ENCODE results near the gene SLC19A1. TPM values are rescaled to one million over a fixed set of nuclear protein-coding genes. Genes with fewer than 3 reads are reported as not detected.

SLC19A1 gene
- total RNA-seq, 2 donors from 2014 or later: 4.7 to 6.1 TPM

GRCh38 chr21:45535341-45536081 is 6.7 kb downstream of the SLC19A1 start:
- ATAC-seq (ENCODE audit: insufficient number of reproducible peaks, low FRiP score, low read depth) (no peak), DNase-seq (ENCODE audit: low spot score) (no peak)
- no peak overlapping the region for H3K4me3 ChIP-seq
- no peaks in the 10 kb centered on the region for H3K4me1 ChIP-seq (ENCODE audit: control insufficient read depth in 1 of 2, low read depth in 2 of 2)
- no peaks in the 10 kb centered on the region for H3K36me3 ChIP-seq
- H3K9me3 ChIP-seq: no peaks in the 10 kb centered on the region
- TF ChIP-seq, protein P1, sequence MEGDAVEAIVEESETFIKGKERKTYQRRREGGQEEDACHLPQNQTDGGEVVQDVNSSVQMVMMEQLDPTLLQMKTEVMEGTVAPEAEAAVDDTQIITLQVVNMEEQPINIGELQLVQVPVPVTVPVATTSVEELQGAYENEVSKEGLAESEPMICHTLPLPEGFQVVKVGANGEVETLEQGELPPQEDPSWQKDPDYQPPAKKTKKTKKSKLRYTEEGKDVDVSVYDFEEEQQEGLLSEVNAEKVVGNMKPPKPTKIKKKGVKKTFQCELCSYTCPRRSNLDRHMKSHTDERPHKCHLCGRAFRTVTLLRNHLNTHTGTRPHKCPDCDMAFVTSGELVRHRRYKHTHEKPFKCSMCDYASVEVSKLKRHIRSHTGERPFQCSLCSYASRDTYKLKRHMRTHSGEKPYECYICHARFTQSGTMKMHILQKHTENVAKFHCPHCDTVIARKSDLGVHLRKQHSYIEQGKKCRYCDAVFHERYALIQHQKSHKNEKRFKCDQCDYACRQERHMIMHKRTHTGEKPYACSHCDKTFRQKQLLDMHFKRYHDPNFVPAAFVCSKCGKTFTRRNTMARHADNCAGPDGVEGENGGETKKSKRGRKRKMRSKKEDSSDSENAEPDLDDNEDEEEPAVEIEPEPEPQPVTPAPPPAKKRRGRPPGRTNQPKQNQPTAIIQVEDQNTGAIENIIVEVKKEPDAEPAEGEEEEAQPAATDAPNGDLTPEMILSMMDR (IDR thresholded peaks at IDR 0.05): no peak
- H3K27ac ChIP-seq: no peak overlapping the region
- no peaks in the 10 kb centered on the region for H3K27me3 ChIP-seq (replicated peaks; ENCODE audit: insufficient read depth)

GRCh38 chr21:45534636-45535331 is 7.5 kb downstream of the SLC19A1 start:
- TF ChIP-seq, protein P1 (IDR thresholded peaks at IDR 0.05): no peak
- no peak for DNase-seq (ENCODE audit: low spot score)
- ATAC-seq (ENCODE audit: insufficient number of reproducible peaks, low FRiP score, low read depth): no peak
- H3K27ac ChIP-seq: no peak overlapping the region
- no peaks in the 10 kb centered on the region for H3K27me3 ChIP-seq (replicated peaks; ENCODE audit: insufficient read depth)
- no peaks in the 10 kb centered on the region for H3K4me1 ChIP-seq (ENCODE audit: control insufficient read depth in 1 of 2, low read depth in 2 of 2)
- H3K36me3 ChIP-seq: no peaks in the 10 kb centered on the region
- H3K9me3 ChIP-seq: no peaks in the 10 kb centered on the region
- no peak overlapping the region for H3K4me3 ChIP-seq

DNA sequence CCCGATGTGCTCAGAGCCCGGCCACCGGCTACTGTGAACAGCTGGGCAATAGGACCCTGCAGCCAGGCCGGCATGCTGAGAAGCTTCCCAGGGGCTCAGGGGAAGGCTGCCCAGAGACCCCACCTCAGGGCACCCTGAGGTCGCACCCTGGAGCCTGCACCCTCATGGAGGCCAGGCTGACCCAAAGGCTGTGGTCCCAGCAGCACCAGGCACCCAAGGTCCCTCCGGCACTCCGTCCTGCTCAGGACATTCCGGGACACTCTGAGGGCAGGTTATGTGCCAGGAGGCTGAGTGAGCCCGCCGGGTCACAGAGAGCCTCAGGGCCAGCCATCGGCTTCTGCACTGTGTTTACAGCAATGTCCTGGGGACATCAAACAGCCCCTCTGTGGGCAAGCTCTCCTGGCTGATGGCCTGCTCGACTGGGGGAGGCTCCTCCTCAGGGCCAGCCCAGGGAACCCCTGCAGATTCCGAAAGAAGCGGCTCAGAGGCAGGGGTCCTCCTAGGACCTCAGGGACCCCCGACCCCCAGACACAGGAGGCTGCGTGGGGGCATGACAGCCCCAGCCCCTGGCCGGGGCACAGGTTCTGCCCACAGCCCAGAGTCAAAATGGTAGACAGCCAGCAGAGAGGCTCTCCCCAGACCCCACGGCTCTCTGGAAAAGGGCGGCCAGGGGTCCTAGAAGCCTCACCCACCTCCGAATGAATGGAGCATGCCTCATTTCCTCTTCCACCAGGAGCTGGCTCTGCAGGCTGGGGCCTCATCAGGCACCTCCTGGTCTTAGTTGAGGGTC is 8.2 kb downstream of the SLC19A1 start:
- TF ChIP-seq, protein P1 (IDR thresholded peaks at IDR 0.05): no peak
- ATAC-seq (ENCODE audit: insufficient number of reproducible peaks, low FRiP score, low read depth) (no peak), DNase-seq (ENCODE audit: low spot score) (no peak)

GRCh38 chr21:45533361-45533845 is 8.8 kb downstream of the SLC19A1 start:
- DNase-seq (ENCODE audit: low spot score): no peak
- no peak for ATAC-seq (ENCODE audit: insufficient number of reproducible peaks, low FRiP score, low read depth)
- Histone ChIP-seq H3K4me1 (ENCODE audit: control insufficient read depth in 1 of 2, low read depth in 2 of 2) (no peaks in the 10 kb centered on the region), H3K27ac (no peak overlapping the region), H3K36me3 (no peaks in the 10 kb centered on the region), H3K9me3 (no peaks in the 10 kb centered on the region), H3K4me3 (no peak overlapping the region), H3K27me3 (replicated peaks; ENCODE audit: insufficient read depth) (no peaks in the 10 kb centered on the region)
- TF ChIP-seq, protein P1 (IDR thresholded peaks at IDR 0.05): no peak

More for the DNA sequence above, 8.2 kb downstream of the SLC19A1 start:
- Histone ChIP-seq H3K27me3 (replicated peaks; ENCODE audit: insufficient read depth) (no peaks in the 10 kb centered on the region), H3K4me1 (ENCODE audit: control insufficient read depth in 1 of 2, low read depth in 2 of 2) (no peaks in the 10 kb centered on the region), H3K4me3 (no peak overlapping the region), H3K36me3 (no peaks in the 10 kb centered on the region), H3K27ac (no peak overlapping the region), H3K9me3 (no peaks in the 10 kb centered on the region)
